ENCODE data around the gene CTNNA3. TPM values are rescaled to one million over a fixed set of nuclear protein-coding genes. Genes with fewer than 3 reads are reported as not detected.

The CTNNA3 gene
- total RNA-seq, 1 experiment from 2014 or later, result 0.32 TPM

DNA sequence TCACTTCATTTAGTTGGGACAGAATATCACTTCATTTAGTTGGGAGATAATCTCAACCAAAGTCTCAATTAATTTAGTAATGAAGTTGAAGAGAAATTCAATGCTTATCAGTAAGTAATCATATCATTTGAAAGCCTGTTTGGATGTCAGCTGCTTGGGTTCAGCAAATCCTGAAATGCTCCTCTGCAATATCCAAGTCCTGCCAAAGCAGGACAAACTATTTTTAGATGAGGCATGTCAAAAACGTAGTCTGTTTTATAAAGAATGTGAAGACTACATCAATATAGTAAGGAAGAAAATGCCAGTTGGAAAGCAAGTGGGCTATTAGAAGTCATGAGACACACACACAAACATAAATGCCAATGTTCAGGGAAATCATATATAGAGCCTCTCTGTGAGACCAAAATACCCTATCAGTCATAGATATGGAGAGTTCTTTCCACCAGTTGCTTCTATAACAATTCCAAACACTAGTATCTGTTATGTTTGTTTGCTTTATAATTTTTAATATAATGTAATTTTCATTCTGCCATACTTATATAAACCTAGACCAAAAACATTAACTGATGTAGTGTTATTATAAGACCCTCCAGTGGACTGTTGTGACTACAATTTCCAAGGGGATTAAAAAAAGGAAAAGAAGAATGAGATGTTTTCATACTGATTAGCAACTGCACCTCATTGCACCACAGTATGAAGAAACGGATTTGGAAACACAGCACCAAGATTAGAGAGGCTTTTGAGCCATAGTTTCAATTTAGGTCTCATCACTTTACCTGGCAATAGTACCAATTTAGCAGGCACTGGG is 609.5 kb downstream of the CTNNA3 start:
- Histone ChIP-seq H3K4me3 (replicated peaks in 1 of 2; ENCODE audit: low read depth in 1 of 2, low read length in 2 of 2) (no peak overlapping the region), H3K4me1 (ENCODE audit: control insufficient read depth in 1 of 2, insufficient read depth in 2 of 2, low read length in 2 of 2) (no peaks in the 10 kb centered on the region), H3K4me2 (ENCODE audit: low read length) (no peak overlapping the region), H3K36me3 (ENCODE audit: control insufficient read depth in 1 of 2, insufficient read depth in 2 of 2, low read length in 2 of 2) (no peaks in the 10 kb centered on the region), H3K9me3 (ENCODE audit: control insufficient read depth in 1 of 2, insufficient read depth in 1 of 2, low read depth in 1 of 2, low read length in 2 of 2) (no peaks in the 10 kb centered on the region), H2AFZ (ENCODE audit: low read depth, low read length, poor library complexity, severe bottlenecking) (no peak overlapping the region), H4K20me1 (ENCODE audit: insufficient read depth) (no peaks in the 10 kb centered on the region), H3K79me2 (ENCODE audit: insufficient read depth, low read length) (no peaks in the 10 kb centered on the region), H3K27me3 (ENCODE audit: insufficient read depth, low read length) (no peaks in the 10 kb centered on the region), H3K9ac (ENCODE audit: low read length) (no peak overlapping the region), H3K27ac (ENCODE audit: low read depth, low read length) (no peak overlapping the region), H3K9me2 (ENCODE audit: insufficient read depth) (no peaks in the 10 kb centered on the region)
- intact Hi-C loops (cut with micrococcal nuclease), result no loop called here
- ATAC-seq (no peak), DNase-seq (ENCODE audit: low read depth, low spot score) (no peak)
- ChIA-PET POLR2A (no interaction called here), RAD21 (ENCODE audit: low non-redundant PET in 1 of 2, low total read pairs in 2 of 2, uncharacterized antibody in 2 of 2, unreplicated experiment in 2 of 2) (no interaction called here), CTCF (no interaction called here)
- no TSS peak for BruUV-seq (replicated peaks)
- TF ChIP-seq, protein P1, sequence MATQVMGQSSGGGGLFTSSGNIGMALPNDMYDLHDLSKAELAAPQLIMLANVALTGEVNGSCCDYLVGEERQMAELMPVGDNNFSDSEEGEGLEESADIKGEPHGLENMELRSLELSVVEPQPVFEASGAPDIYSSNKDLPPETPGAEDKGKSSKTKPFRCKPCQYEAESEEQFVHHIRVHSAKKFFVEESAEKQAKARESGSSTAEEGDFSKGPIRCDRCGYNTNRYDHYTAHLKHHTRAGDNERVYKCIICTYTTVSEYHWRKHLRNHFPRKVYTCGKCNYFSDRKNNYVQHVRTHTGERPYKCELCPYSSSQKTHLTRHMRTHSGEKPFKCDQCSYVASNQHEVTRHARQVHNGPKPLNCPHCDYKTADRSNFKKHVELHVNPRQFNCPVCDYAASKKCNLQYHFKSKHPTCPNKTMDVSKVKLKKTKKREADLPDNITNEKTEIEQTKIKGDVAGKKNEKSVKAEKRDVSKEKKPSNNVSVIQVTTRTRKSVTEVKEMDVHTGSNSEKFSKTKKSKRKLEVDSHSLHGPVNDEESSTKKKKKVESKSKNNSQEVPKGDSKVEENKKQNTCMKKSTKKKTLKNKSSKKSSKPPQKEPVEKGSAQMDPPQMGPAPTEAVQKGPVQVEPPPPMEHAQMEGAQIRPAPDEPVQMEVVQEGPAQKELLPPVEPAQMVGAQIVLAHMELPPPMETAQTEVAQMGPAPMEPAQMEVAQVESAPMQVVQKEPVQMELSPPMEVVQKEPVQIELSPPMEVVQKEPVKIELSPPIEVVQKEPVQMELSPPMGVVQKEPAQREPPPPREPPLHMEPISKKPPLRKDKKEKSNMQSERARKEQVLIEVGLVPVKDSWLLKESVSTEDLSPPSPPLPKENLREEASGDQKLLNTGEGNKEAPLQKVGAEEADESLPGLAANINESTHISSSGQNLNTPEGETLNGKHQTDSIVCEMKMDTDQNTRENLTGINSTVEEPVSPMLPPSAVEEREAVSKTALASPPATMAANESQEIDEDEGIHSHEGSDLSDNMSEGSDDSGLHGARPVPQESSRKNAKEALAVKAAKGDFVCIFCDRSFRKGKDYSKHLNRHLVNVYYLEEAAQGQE (IDR thresholded peaks at IDR 0.05; ENCODE audit: low read depth), result no peak
- TF ChIP-seq, protein P2, sequence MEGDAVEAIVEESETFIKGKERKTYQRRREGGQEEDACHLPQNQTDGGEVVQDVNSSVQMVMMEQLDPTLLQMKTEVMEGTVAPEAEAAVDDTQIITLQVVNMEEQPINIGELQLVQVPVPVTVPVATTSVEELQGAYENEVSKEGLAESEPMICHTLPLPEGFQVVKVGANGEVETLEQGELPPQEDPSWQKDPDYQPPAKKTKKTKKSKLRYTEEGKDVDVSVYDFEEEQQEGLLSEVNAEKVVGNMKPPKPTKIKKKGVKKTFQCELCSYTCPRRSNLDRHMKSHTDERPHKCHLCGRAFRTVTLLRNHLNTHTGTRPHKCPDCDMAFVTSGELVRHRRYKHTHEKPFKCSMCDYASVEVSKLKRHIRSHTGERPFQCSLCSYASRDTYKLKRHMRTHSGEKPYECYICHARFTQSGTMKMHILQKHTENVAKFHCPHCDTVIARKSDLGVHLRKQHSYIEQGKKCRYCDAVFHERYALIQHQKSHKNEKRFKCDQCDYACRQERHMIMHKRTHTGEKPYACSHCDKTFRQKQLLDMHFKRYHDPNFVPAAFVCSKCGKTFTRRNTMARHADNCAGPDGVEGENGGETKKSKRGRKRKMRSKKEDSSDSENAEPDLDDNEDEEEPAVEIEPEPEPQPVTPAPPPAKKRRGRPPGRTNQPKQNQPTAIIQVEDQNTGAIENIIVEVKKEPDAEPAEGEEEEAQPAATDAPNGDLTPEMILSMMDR (IDR thresholded peaks at IDR 0.05 in 2 of 3, conservative IDR thresholded peaks at IDR 0.05 in 1 of 3; ENCODE audit: borderline replicate concordance in 1 of 3, insufficient read depth in 1 of 3, low read depth in 2 of 3, low read length in 2 of 3), result no peak
- TF ChIP-seq JUND (IDR thresholded peaks at IDR 0.05), result no peak
- TF ChIP-seq SP1 (IDR thresholded peaks at IDR 0.05; ENCODE audit: low read depth), result no peak
- no peak for TF ChIP-seq CBX3 (IDR thresholded peaks at IDR 0.05; ENCODE audit: low read depth)
- no peak for TF ChIP-seq POLR2A (IDR thresholded peaks at IDR 0.05; ENCODE audit: borderline replicate concordance, extremely low read depth, insufficient read depth, insufficient read length)
- no peak for TF ChIP-seq ELF1 (IDR thresholded peaks at IDR 0.05; ENCODE audit: borderline replicate concordance, low read depth)
- no peak for TF ChIP-seq POLR2AphosphoS5 (IDR thresholded peaks at IDR 0.05; ENCODE audit: low read depth, low read length)
- no peak for TF ChIP-seq TCF7L2 (IDR thresholded peaks at IDR 0.05; ENCODE audit: borderline replicate concordance, extremely low read depth, insufficient read depth, insufficient read length)
